HepG2 (cell line): ENCODE data around the gene POU2AF3. TPM values are rescaled to one million over a fixed set of nuclear protein-coding genes. Genes with fewer than 3 reads are reported as not detected.

Experiments
- ETV5 ChIP-seq: IDR thresholded peaks from 2 replicates; pipeline ENCODE4 v1.6.1; 2018; ENCODE audit warnings: missing biosample characterization, missing genetic modification reagents, inconsistent platforms, borderline replicate concordance
- GABPA ChIP-seq, 2 experiments: IDR thresholded peaks; 2 replicates each; pipeline ENCODE4 v1.6.1; 2011 to 2016; ENCODE audit warnings: low read depth in 2 of 2, low read length in 1 of 2, missing biosample characterization in 1 of 2, missing genetic modification characterization in 1 of 2
- HOXA5 ChIP-seq: sonication (generic); formaldehyde crosslinking; IDR thresholded peaks from 2 replicates; pipeline ENCODE4 v1.4.0; 2020; ENCODE audit warnings: missing genetic modification reagents
- MATR3 ChIP-seq: sonication (generic); formaldehyde crosslinking; IDR thresholded peaks from 2 replicates; pipeline ENCODE4 v1.4.0; 2020; ENCODE audit warnings: missing genetic modification reagents
- NFE2L2 ChIP-seq: fragments of 150-350 bp; IDR thresholded peaks from 2 replicates; pipeline ENCODE4 v1.6.1; 2014; ENCODE audit warnings: low read length
- RARG ChIP-seq: sonication (generic); formaldehyde crosslinking; IDR thresholded peaks from 2 replicates; pipeline ENCODE4 v1.4.0; 2020; ENCODE audit warnings: low read depth, mild to moderate bottlenecking, missing genetic modification reagents
- SAP130 ChIP-seq: IDR thresholded peaks from 2 replicates; pipeline ENCODE4 v1.6.1; 2016; ENCODE audit warnings: low read depth
- SIN3A ChIP-seq: IDR thresholded peaks from 2 replicates; pipeline ENCODE4 v1.6.1; 2011; ENCODE audit warnings: low read depth, mild to moderate bottlenecking, control low read depth, low read length, borderline replicate concordance
- SPEN ChIP-seq: sonication (generic); formaldehyde crosslinking; IDR thresholded peaks from 2 replicates; pipeline ENCODE4 v1.5.1; 2020; ENCODE audit warnings: low read depth, mild to moderate bottlenecking, missing genetic modification reagents
- TMF1 ChIP-seq: sonication (generic); formaldehyde crosslinking; IDR thresholded peaks from 2 replicates; pipeline ENCODE4 v1.8.1; 2022; ENCODE audit warnings: low read depth, missing genetic modification reagents
- TOPORS ChIP-seq: sonication (generic); formaldehyde crosslinking; IDR thresholded peaks from 2 replicates; pipeline ENCODE4 v1.8.0; 2023; ENCODE audit warnings: mild to moderate bottlenecking, missing genetic modification reagents
- WIZ ChIP-seq: sonication (generic); formaldehyde crosslinking; IDR thresholded peaks from 2 replicates; pipeline ENCODE4 v1.5.1; 2020; ENCODE audit warnings: mild to moderate bottlenecking, missing genetic modification reagents
- ZNF101 ChIP-seq: sonication (generic); formaldehyde crosslinking; IDR thresholded peaks from 2 replicates; pipeline ENCODE4 v1.4.0; 2020; ENCODE audit warnings: mild to moderate bottlenecking, low read depth, missing genetic modification reagents, borderline replicate concordance
- ZNF232 ChIP-seq: sonication (generic); formaldehyde crosslinking; IDR thresholded peaks from 2 replicates; pipeline ENCODE4 v1.4.0; 2020; ENCODE audit warnings: missing genetic modification reagents, borderline replicate concordance
- ZNF331 ChIP-seq: sonication (generic); formaldehyde crosslinking; IDR thresholded peaks from 2 replicates; pipeline ENCODE4 v1.4.0; 2020; ENCODE audit warnings: missing genetic modification reagents
- ZNF556 ChIP-seq: sonication (generic); formaldehyde crosslinking; IDR thresholded peaks from 2 replicates; pipeline ENCODE4 v1.4.0; 2020; ENCODE audit warnings: mild to moderate bottlenecking, missing genetic modification reagents, borderline replicate concordance
- ZNF776 ChIP-seq: sonication (generic); formaldehyde crosslinking; IDR thresholded peaks from 2 replicates; pipeline ENCODE4 v1.4.0; 2020; ENCODE audit warnings: mild to moderate bottlenecking, missing genetic modification reagents
- polyA plus RNA-seq, 8 experiments: library from polyadenylated mRNA; depleted of rRNA in 3 of 8; stranded (reverse) in 7 of 8; unstranded in 1 of 8; fragments of >200 nt; fragmentation: Illumina TruSeq in 4 of 8; extraction: Trizol in 4 of 8; gene quantifications; 2 replicates each; pipeline versions ENCODE4 v1.2.1 to v1.2.3, GENCODE V29; 2011 to 2016; ENCODE audit warnings: low read depth in 4 of 8, missing spikeins in 1 of 8, mixed read lengths in 1 of 8; ENCODE audit not compliant: insufficient read depth in 1 of 8
- total RNA-seq, 5 experiments: library from RNA; depleted of rRNA; stranded (reverse); fragments of >200 nt; fragmentation: Illumina TruSeq; extraction: Trizol; gene quantifications; 2 replicates each; pipeline ENCODE4 v1.2.3, GENCODE V29; 2016; ENCODE audit warnings: low read depth in 1 of 5
- TF ChIP-seq, protein P1 (sequence below): sonication (generic); formaldehyde crosslinking; IDR thresholded peaks from 2 replicates; pipeline ENCODE4 v1.4.0; 2020; ENCODE audit warnings: low read depth, mild to moderate bottlenecking, missing genetic modification reagents
- TF ChIP-seq, protein P2 (sequence below): sonication (generic); formaldehyde crosslinking; IDR thresholded peaks from 2 replicates; pipeline ENCODE4 v1.4.0; 2020; ENCODE audit warnings: mild to moderate bottlenecking, low read depth, missing genetic modification reagents
- TF ChIP-seq, protein P3 (sequence below): sonication (generic); formaldehyde crosslinking; IDR thresholded peaks from 2 replicates; pipeline ENCODE4 v1.8.0; 2022; ENCODE audit warnings: missing genetic modification reagents, mild to moderate bottlenecking, inconsistent platforms, borderline replicate concordance
- TF ChIP-seq, protein P4 (sequence below): IDR thresholded peaks from 2 replicates; pipeline ENCODE4 v1.6.1; 2016; ENCODE audit warnings: low read depth
- TF ChIP-seq, protein P5 (sequence below): sonication (generic); formaldehyde crosslinking; IDR thresholded peaks from 2 replicates; pipeline ENCODE4 v1.5.0; 2020; ENCODE audit warnings: missing genetic modification reagents

The POU2AF3 gene
- total and polyA plus RNA-seq, 2 of the 13 experiments (the other 11 are each of a cell fraction or from before 2014, with no cell fraction given): 7.8 to 71.2 TPM

DNA sequence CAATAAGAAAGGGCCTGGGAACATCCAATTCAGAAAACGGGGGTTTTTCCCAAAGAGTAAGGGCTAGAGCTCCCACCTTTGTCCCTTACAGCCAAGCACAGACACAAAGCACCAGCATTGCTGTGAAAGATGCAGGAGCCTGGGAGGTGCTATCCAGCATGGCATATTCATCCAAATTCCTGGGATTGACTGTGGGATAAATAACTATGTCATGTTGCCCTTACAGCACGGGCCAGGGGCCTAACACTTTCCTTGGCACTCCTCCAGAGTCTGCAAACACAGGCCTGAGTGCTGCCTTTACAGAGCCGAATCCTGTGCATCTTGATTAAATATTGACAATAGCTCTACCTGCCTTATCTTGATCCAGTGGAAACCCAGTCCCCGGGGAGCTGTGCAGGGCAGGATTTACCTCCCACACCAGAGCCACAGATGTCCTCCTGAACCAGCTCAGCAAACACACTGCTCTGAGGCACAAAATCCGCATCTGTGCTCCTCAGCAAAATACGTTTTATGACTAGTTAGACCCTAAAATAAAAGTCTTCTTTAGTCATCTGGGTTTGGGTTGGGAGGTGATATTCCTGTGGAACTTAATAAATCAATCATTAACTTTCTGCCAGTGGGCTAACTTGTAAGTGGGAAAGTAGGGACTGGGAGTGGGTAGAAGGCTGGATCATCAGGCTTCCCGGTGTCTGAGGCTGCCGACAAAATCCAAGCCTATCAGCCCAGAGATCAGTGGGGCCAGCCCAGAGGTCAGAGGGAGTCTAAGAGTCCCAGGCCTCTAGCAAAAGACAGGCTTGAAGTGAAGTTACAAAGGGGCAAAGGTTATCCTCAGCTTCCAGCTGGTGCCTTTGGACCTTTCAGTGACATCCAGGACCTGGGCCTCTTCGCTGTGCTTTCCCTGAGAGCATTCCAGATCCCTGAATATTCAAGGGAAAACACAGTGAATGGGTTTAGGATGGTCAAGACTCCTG, 36.5 kb downstream of the POU2AF3 start (continued):
- TF ChIP-seq ZNF232 (CRISPR knock-in tag) (no peak), ZNF331 (peak; percentile 60; the same call in 1 of the 2 replicates), ZNF101 (no peak), HOXA5 (no peak), ZNF556 (CRISPR knock-in tag) (peak; percentile 52; the same call in 1 of the 2 replicates), ZNF776 (no peak), GABPA (IDR thresholded peaks at IDR 0.05; ENCODE audit: low read depth, low read length) (no peak), GABPA (CRISPR knock-in tag; IDR thresholded peaks at IDR 0.05; ENCODE audit: low read depth) (peak; percentile 45; the same call in 1 of the 2 replicates), RARG (CRISPR knock-in tag) (no peak), NFE2L2 (no peak), WIZ (CRISPR knock-in tag) (no peak), ETV5 (peak; percentile 75), SAP130 (CRISPR knock-in tag) (peak; percentile 77), SPEN (CRISPR knock-in tag) (0 out of 2 replicates have a peak, but pooled peaks have one; percentile 40), MATR3 (CRISPR knock-in tag) (no peak), TOPORS (peak; percentile 42; the same call in 1 of the 2 replicates), TMF1 (CRISPR knock-in tag) (0 out of 2 replicates have a peak, but pooled peaks have one; percentile 13), SIN3A (no peak; the same call in 1 of the 2 replicates)
- TF ChIP-seq, protein P1, sequence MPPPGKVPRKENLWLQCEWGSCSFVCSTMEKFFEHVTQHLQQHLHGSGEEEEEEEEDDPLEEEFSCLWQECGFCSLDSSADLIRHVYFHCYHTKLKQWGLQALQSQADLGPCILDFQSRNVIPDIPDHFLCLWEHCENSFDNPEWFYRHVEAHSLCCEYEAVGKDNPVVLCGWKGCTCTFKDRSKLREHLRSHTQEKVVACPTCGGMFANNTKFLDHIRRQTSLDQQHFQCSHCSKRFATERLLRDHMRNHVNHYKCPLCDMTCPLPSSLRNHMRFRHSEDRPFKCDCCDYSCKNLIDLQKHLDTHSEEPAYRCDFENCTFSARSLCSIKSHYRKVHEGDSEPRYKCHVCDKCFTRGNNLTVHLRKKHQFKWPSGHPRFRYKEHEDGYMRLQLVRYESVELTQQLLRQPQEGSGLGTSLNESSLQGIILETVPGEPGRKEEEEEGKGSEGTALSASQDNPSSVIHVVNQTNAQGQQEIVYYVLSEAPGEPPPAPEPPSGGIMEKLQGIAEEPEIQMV (CRISPR knock-in tag): no peak; the same call in 1 of the 2 replicates
- TF ChIP-seq, protein P2, sequence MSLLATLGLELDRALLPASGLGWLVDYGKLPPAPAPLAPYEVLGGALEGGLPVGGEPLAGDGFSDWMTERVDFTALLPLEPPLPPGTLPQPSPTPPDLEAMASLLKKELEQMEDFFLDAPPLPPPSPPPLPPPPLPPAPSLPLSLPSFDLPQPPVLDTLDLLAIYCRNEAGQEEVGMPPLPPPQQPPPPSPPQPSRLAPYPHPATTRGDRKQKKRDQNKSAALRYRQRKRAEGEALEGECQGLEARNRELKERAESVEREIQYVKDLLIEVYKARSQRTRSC (CRISPR knock-in tag): no peak
- TF ChIP-seq, protein P3, sequence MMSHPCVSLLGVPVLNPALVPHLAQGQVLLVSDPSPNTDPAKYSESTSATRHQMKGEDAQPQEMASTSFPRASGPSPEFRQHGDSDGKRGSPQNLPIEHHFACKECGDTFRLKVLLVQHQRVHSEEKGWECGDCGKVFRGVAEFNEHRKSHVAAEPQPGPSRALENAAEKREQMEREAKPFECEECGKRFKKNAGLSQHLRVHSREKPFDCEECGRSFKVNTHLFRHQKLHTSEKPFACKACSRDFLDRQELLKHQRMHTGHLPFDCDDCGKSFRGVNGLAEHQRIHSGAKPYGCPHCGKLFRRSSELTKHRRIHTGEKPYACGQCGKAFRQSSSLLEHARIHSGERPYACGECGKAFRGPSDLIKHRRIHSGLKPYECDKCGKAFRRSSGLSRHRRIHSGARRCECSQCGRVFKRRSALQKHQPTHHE (CRISPR knock-in tag): no peak; the same call in 1 of the 2 replicates
- TF ChIP-seq, protein P4, sequence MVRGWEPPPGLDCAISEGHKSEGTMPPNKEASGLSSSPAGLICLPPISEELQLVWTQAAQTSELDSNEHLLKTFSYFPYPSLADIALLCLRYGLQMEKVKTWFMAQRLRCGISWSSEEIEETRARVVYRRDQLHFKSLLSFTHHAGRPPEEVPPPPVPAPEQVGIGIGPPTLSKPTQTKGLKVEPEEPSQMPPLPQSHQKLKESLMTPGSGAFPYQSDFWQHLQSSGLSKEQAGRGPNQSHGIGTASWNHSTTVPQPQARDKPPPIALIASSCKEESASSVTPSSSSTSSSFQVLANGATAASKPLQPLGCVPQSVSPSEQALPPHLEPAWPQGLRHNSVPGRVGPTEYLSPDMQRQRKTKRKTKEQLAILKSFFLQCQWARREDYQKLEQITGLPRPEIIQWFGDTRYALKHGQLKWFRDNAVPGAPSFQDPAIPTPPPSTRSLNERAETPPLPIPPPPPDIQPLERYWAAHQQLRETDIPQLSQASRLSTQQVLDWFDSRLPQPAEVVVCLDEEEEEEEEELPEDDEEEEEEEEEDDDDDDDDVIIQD (CRISPR knock-in tag): 0 out of 2 replicates have a peak, but pooled peaks have one; percentile 38
- TF ChIP-seq, protein P5, sequence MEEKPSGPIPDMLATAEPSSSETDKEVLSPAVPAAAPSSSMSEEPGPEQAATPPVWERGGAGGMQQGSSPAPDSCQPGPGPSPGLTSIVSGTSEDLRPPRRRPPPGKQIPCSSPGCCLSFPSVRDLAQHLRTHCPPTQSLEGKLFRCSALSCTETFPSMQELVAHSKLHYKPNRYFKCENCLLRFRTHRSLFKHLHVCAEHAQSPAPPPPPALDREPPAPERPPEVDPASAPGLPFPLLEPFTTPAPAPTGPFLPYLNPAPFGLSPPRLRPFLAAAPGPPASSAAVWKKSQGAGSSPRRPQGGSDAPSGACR: no peak
